Measurements from ENCODE around the gene RNF39. TPM values are rescaled to one million over a fixed set of nuclear protein-coding genes. Genes with fewer than 3 reads are reported as not detected.
"Not testable (repeated sequence)": the region's sequence is repeated elsewhere in the genome, so short reads cannot be mapped to it uniquely, and the experiment has no call there.

Gene RNF39
- 1.7 TPM for total RNA-seq (ENCODE audit: insufficient read depth, low replicate concordance)

GRCh38 chr6:30075094-30075789 lies at the start of gene RNF39:
TSS of gene RNF39 (minus strand) at chr6:30075769. CDS start at chr6:30075585, 184 bp downstream.
- no peak for DNase-seq (ENCODE audit: low spot score)

- DNase-seq (ENCODE audit: low spot score), result no peak
Measured at GRCh38 chr6:30122515-30122914, 46.9 kb upstream of the RNF39 start.

GRCh38 chr6:30121446-30122366 lies 46.1 kb upstream of the RNF39 start:
- no peak for DNase-seq (ENCODE audit: low spot score)

- not testable (repeated sequence) for DNase-seq (ENCODE audit: low spot score)
Measured at GRCh38 chr6:30118691-30119090, 43.1 kb upstream of the RNF39 start.

GRCh38 chr6:30116724-30117123 lies 41.2 kb upstream of the RNF39 start:
- DNase-seq (ENCODE audit: low spot score), result no peak

- DNase-seq (ENCODE audit: low spot score), result no peak
Measured at GRCh38 chr6:30113841-30114240, 38.3 kb upstream of the RNF39 start.

GRCh38 chr6:30113003-30113759 lies 37.6 kb upstream of the RNF39 start, which contains the start of gene TRIM31:
TSS of gene TRIM31 (minus strand) at chr6:30113090. CDS start at chr6:30112805, 285 bp downstream.
- DNase-seq (ENCODE audit: low spot score), result no peak

GRCh38 chr6:30112402-30112994 lies 36.9 kb upstream of the RNF39 start:
- no peak for DNase-seq (ENCODE audit: low spot score)

- no peak for DNase-seq (ENCODE audit: low spot score)
Measured at GRCh38 chr6:30111266-30111856, 35.8 kb upstream of the RNF39 start.

- no peak for DNase-seq (ENCODE audit: low spot score)
Measured at GRCh38 chr6:30104661-30105060, 29.1 kb upstream of the RNF39 start.

GRCh38 chr6:30103872-30104179 lies 28.3 kb upstream of the RNF39 start:
- no peak for DNase-seq (ENCODE audit: low spot score)

- DNase-seq (ENCODE audit: low spot score), result peak; percentile 92
Measured at GRCh38 chr6:30102970-30103871, 27.7 kb upstream of the RNF39 start.

GRCh38 chr6:30102414-30102969 lies 26.9 kb upstream of the RNF39 start:
- peak; percentile 21 for DNase-seq (ENCODE audit: low spot score)

GRCh38 chr6:30101444-30102413 lies 26.2 kb upstream of the RNF39 start:
- peak; percentile 89 for DNase-seq (ENCODE audit: low spot score)

GRCh38 chr6:30100585-30101443 lies 25.2 kb upstream of the RNF39 start:
- peak; percentile 8 for DNase-seq (ENCODE audit: low spot score)

GRCh38 chr6:30100154-30100553 lies 24.6 kb upstream of the RNF39 start:
- DNase-seq (ENCODE audit: low spot score), result no peak

- no peak for DNase-seq (ENCODE audit: low spot score)
Measured at GRCh38 chr6:30097902-30098768, 22.6 kb upstream of the RNF39 start.
